K562 (cell line): ENCODE measurements around the gene POLR1D. TPM values are rescaled to one million over a fixed set of nuclear protein-coding genes. Genes with fewer than 3 reads are reported as not detected.

Source experiments
- ATAC-seq: fragments of 200-7000 bp; cut with Tn5 transposase; 3 replicates; pipeline ENCODE4 v1.9.1; 2020; ENCODE audit warnings: moderate library complexity
- BruUV-seq: library from RNA; stranded (reverse); fragments of 400-500 nt; replicated peaks from 2 replicates; lab custom pipeline; 2021; lab: Mats Ljungman, UMichigan
- CTCF ChIA-PET: fragments of 300-600 bp; formaldehyde crosslinking; extraction: SDS; loops from one replicate; lab custom pipeline; 2021; ENCODE audit warnings: low intra/inter-chr PET ratio; lab: Yijun Ruan, JAX
- POLR2A ChIA-PET: fragments of 300-600, 350-650 bp; sonication (Branson Sonifier 250); formaldehyde crosslinking; extraction: SDS; loops from one replicate; lab custom pipeline; 2021; ENCODE audit warnings: antibody characterized with exemption, inconsistent platforms; lab: Yijun Ruan, JAX
- DNase-seq, 4 experiments: peaks; one replicate each; pipeline versions ENCODE4 v3.0.0 to v3.0.0-alpha.2; 2011 to 2018; ENCODE audit warnings: low spot score in 3 of 4, mixed read lengths in 3 of 4; ENCODE audit errors: extremely low read depth in 1 of 4
- FAIRE-seq: peaks from 2 replicates; lab custom pipeline; 2011; peaks lifted over from hg19 to GRCh38; lab: Jason Lieb, UNC
- H2AFZ ChIP-seq: 2 replicates; pipeline ENCODE4 v1.6.0; 2011; ENCODE audit warnings: low read depth, low read length, control low read depth, inconsistent platforms
- H3K27ac ChIP-seq: fragments of 200-600 bp; 3 replicates; pipeline ENCODE4 v1.8.0; 2011; ENCODE audit warnings: low read depth, mild to moderate bottlenecking, control low read depth, inconsistent platforms, low read length, moderate library complexity, mixed read lengths; ENCODE audit errors: extremely low read depth
- H3K27me3 ChIP-seq, 2 experiments: fragments of 300-600 bp in 1 of 2; 2 replicates in 1 of 2; 3 replicates in 1 of 2; pipeline versions ENCODE4 v1.6.0 to v1.8.0; 2011; ENCODE audit warnings: inconsistent platforms in 2 of 2, low read length in 2 of 2, mild to moderate bottlenecking in 1 of 2, mixed read lengths in 1 of 2, moderate library complexity in 1 of 2; ENCODE audit not compliant: control insufficient read depth in 2 of 2, insufficient read depth in 2 of 2
- H3K36me3 ChIP-seq: fragments of 300-600 bp; 3 replicates; pipeline ENCODE4 v1.8.0; 2011; ENCODE audit warnings: mild to moderate bottlenecking, low read length, inconsistent platforms; ENCODE audit not compliant: control insufficient read depth, insufficient read depth
- H3K4me1 ChIP-seq, 2 experiments: fragments of 200-600 bp in 1 of 2; replicated peaks in 1 of 2; 2 replicates in 1 of 2; 3 replicates in 1 of 2; pipeline versions ENCODE4 v1.5.1 to v1.8.0; 2011; ENCODE audit warnings: inconsistent platforms in 2 of 2, low read length in 2 of 2, mild to moderate bottlenecking in 1 of 2, mixed read lengths in 1 of 2, moderate library complexity in 1 of 2; ENCODE audit not compliant: control insufficient read depth in 2 of 2, insufficient read depth in 2 of 2
- H3K4me2 ChIP-seq: 2 replicates; pipeline ENCODE4 v1.6.1; 2011; ENCODE audit warnings: low read length, control low read depth, inconsistent platforms, mixed read lengths; ENCODE audit not compliant: insufficient read depth
- H3K4me3 ChIP-seq: fragments of 200-600 bp; sonication (generic), shearing (Covaris generic); 2 replicates; pipeline ENCODE4 v1.5.1; 2016; ENCODE audit warnings: control low read depth, inconsistent platforms
- H3K79me2 ChIP-seq: fragments of 200-600 bp; 3 replicates; pipeline ENCODE4 v1.8.0; 2011; ENCODE audit warnings: low read length, inconsistent platforms; ENCODE audit not compliant: control insufficient read depth, insufficient read depth
- H3K9ac ChIP-seq, 2 experiments: 2 replicates each; pipeline versions ENCODE4 v1.6.0 to v1.6.1; 2011; ENCODE audit warnings: low read depth in 2 of 2, low read length in 2 of 2, control low read depth in 1 of 2, inconsistent platforms in 1 of 2, mild to moderate bottlenecking in 1 of 2, mixed read lengths in 1 of 2; ENCODE audit not compliant: insufficient read depth in 1 of 2
- H3K9me1 ChIP-seq: one replicate; pipeline ENCODE4 v1.6.0; 2011; ENCODE audit warnings: inconsistent platforms, mild to moderate bottlenecking, low read length, moderate library complexity; ENCODE audit not compliant: control insufficient read depth, insufficient read depth
- H3K9me3 ChIP-seq: replicated peaks from 2 replicates; pipeline ENCODE4 v1.5.1; 2011; ENCODE audit warnings: low read depth, low read length, inconsistent platforms; ENCODE audit not compliant: control insufficient read depth, insufficient read depth
- H4K20me1 ChIP-seq: replicated peaks from 2 replicates; pipeline ENCODE4 v1.6.1; 2011; ENCODE audit warnings: low read length, inconsistent platforms, mixed read lengths; ENCODE audit not compliant: control insufficient read depth, insufficient read depth
- CC2D1A ChIP-seq: fragments of 450-650 bp; IDR thresholded peaks from 2 replicates; pipeline ENCODE4 v1.6.1; 2017; ENCODE audit warnings: mild to moderate bottlenecking
- CHAMP1 ChIP-seq: fragments of 450-650 bp; IDR thresholded peaks from 2 replicates; pipeline ENCODE4 v1.6.1; 2016; ENCODE audit warnings: mild to moderate bottlenecking
- COPS2 ChIP-seq: fragments of 450-650 bp; conservative IDR thresholded peaks from 2 replicates; pipeline ENCODE4 v1.6.1; 2016; ENCODE audit warnings: mild to moderate bottlenecking, moderate library complexity
- HSF4 ChIP-seq: fragments of 250-450 bp; sonication (Bioruptor Pico); IDR thresholded peaks from 2 replicates; pipeline ENCODE4 v2.1.2; 2022; ENCODE audit warnings: mild to moderate bottlenecking, moderate library complexity, borderline replicate concordance
- NFATC3 ChIP-seq: fragments of 450-650 bp; IDR thresholded peaks from 2 replicates; pipeline ENCODE4 v1.6.1; 2017; ENCODE audit warnings: mild to moderate bottlenecking
- NFE2L1 ChIP-seq: fragments of 450-650 bp; IDR thresholded peaks from 2 replicates; pipeline ENCODE4 v1.6.1; 2016; ENCODE audit warnings: missing genetic modification characterization, low read depth, mild to moderate bottlenecking, missing compliant biosample characterization, moderate library complexity, borderline replicate concordance
- PTTG1 ChIP-seq: fragments of 450-650 bp; IDR thresholded peaks from 2 replicates; pipeline ENCODE4 v1.6.1; 2016; ENCODE audit warnings: low read depth, mild to moderate bottlenecking, missing genetic modification characterization, missing compliant biosample characterization
- PURB ChIP-seq: sonication (generic); formaldehyde crosslinking; IDR thresholded peaks from 2 replicates; pipeline ENCODE4 v1.9.0; 2021; ENCODE audit warnings: low read depth, mild to moderate bottlenecking, missing genetic modification reagents
- RBFOX2 ChIP-seq: fragments of 200-400 bp; formaldehyde crosslinking; IDR thresholded peaks from 2 replicates; pipeline ENCODE4 v1.6.1; 2017; ENCODE audit warnings: low read depth, mild to moderate bottlenecking, low read length, moderate library complexity
- RCOR1 ChIP-seq, 2 experiments: IDR thresholded peaks; 2 replicates each; pipeline ENCODE4 v1.6.1; 2012; ENCODE audit warnings: low read depth in 2 of 2, low read length in 2 of 2, borderline replicate concordance in 1 of 2, improper control_type of control experiment in 1 of 2
- SMARCB1 ChIP-seq: IDR thresholded peaks from 2 replicates; pipeline ENCODE4 v1.6.1; 2011; ENCODE audit warnings: improper control_type of control experiment, low read depth; ENCODE audit not compliant: insufficient read length
- SREBF1 ChIP-seq: fragments of 150-350 bp; IDR thresholded peaks from 2 replicates; pipeline ENCODE4 v1.6.1; 2014; ENCODE audit warnings: antibody characterized with exemption, low read depth, low read length, borderline replicate concordance
- STAT5A ChIP-seq: IDR thresholded peaks from 2 replicates; pipeline ENCODE4 v1.6.1; 2012; ENCODE audit warnings: low read length, inconsistent platforms, borderline replicate concordance
- ZNF408 ChIP-seq: fragments of 250-450 bp; sonication (Bioruptor Pico); IDR thresholded peaks from 2 replicates; pipeline ENCODE4 v1.4.0; 2020; ENCODE audit warnings: low read depth, mild to moderate bottlenecking, moderate library complexity
- ZNF717 ChIP-seq: fragments of 250-450 bp; sonication (Bioruptor Pico); IDR thresholded peaks from 2 replicates; pipeline ENCODE4 v1.5.0; 2021
- ZNF830 ChIP-seq: fragments of 250-450 bp; sonication (Bioruptor Pico); IDR thresholded peaks from 2 replicates; pipeline ENCODE4 v1.5.0; 2021; ENCODE audit warnings: mild to moderate bottlenecking
- WGBS: fragments of 100-300 bp; shearing (Covaris generic); methylation state at CpG from one replicate; pipeline ENCODE4 v1.1.6; 2016; ENCODE audit warnings: low coverage, mixed read lengths; ENCODE audit not compliant: insufficient coverage; ENCODE audit errors: missing lambda C conversion rate; 5-methylcytosine and 5-hydroxymethylcytosine counted together
- in situ Hi-C: fragments of 300-500 bp; cut with MboI; formaldehyde crosslinking; loops from 4 replicates; pipeline ENCODE4 v1.15.0; 2018; ENCODE audit warnings: inconsistent platforms, mixed read lengths
- intact Hi-C: fragments of 100-400 bp; cut with micrococcal nuclease; formaldehyde crosslinking; loops from 2 replicates; pipeline ENCODE4 v1.14.2; 2022
- polyA plus RNA-seq, 8 experiments: library from polyadenylated mRNA; depleted of rRNA in 4 of 8; stranded (reverse) in 5 of 8; unstranded in 3 of 8; fragments of >200 nt; fragmentation: Nextera tagmentation in 2 of 8; fragmentation: Illumina TruSeq in 1 of 8; extraction: Ambion mirVana in 2 of 8; extraction: Trizol in 1 of 8; gene quantifications; 2 replicates each; pipeline versions ENCODE4 v1.2.1 to v1.2.3, GENCODE V29; 2011 to 2014; ENCODE audit warnings: inconsistent platforms in 1 of 8, missing spikeins in 1 of 8
- total RNA-seq, 7 experiments: library from RNA; depleted of rRNA in 6 of 7; stranded (reverse); fragments of >200 nt in 6 of 7; fragmentation: Illumina TruSeq in 2 of 7; extraction: Trizol in 2 of 7; gene quantifications; 2 replicates each; pipeline versions ENCODE4 v1.2.1 to v1.2.3, GENCODE V29; 2011 to 2021; ENCODE audit warnings: low replicate concordance in 1 of 7
- TF ChIP-seq, protein P1 (sequence below): fragments of 450-650 bp; IDR thresholded peaks from 2 replicates; pipeline ENCODE4 v1.7.1; 2018; ENCODE audit warnings: mild to moderate bottlenecking, low read depth; ENCODE audit not compliant: partially characterized antibody

POLR1D gene
- total and polyA plus RNA-seq, 9 of the 15 experiments (the other 6 are each of a cell fraction or from before 2014, with no cell fraction given) = 107 to 188 (median 145) TPM

- TF ChIP-seq RBFOX2 = no peak
- TF ChIP-seq NFE2L1 (tag) = no peak
- TF ChIP-seq, all 486 proteins: peak for 0
Measured at GRCh38 chr13:27650312-27650711, 28.6 kb downstream of the POLR1D start (continued).

- WGBS = 81% methylated on average over 3 of the region's 3 CpGs
- H3K27me3 ChIP-seq = no peaks in the 10 kb centered on the region
- no peaks in the 10 kb centered on the region for H3K79me2 ChIP-seq
- ATAC-seq = no peak
- no peak overlapping the region for H3K9ac ChIP-seq
- in situ Hi-C loops (no loop called here), intact Hi-C loops (no loop called here)
- ChIA-PET POLR2A (interaction anchor here (1.1 kb wide), 1 partner anchor 11 kb away, joined by 3 read pairs; no protein-coding TSS in a partner anchor), CTCF (no interaction called here)
- H4K20me1 ChIP-seq = no peaks in the 10 kb centered on the region
- no peak for FAIRE-seq
- H3K4me3 ChIP-seq = no peak overlapping the region
- no peak for DNase-seq
- H3K4me2 ChIP-seq = no peak overlapping the region
- peaks cover 14% of the 10 kb centered on the region for H3K36me3 ChIP-seq
- H3K27ac ChIP-seq = no peak overlapping the region
- no peaks in the 10 kb centered on the region for H3K9me1 ChIP-seq
- no peaks in the 10 kb centered on the region for H3K9me3 ChIP-seq
- H2AFZ ChIP-seq = no peak overlapping the region
- no peaks in the 10 kb centered on the region for H3K4me1 ChIP-seq
- BruUV-seq = no TSS peak
- no peak for TF ChIP-seq NFATC3
- no peak for TF ChIP-seq SREBF1
- TF ChIP-seq COPS2 = no peak
- TF ChIP-seq, protein P1, sequence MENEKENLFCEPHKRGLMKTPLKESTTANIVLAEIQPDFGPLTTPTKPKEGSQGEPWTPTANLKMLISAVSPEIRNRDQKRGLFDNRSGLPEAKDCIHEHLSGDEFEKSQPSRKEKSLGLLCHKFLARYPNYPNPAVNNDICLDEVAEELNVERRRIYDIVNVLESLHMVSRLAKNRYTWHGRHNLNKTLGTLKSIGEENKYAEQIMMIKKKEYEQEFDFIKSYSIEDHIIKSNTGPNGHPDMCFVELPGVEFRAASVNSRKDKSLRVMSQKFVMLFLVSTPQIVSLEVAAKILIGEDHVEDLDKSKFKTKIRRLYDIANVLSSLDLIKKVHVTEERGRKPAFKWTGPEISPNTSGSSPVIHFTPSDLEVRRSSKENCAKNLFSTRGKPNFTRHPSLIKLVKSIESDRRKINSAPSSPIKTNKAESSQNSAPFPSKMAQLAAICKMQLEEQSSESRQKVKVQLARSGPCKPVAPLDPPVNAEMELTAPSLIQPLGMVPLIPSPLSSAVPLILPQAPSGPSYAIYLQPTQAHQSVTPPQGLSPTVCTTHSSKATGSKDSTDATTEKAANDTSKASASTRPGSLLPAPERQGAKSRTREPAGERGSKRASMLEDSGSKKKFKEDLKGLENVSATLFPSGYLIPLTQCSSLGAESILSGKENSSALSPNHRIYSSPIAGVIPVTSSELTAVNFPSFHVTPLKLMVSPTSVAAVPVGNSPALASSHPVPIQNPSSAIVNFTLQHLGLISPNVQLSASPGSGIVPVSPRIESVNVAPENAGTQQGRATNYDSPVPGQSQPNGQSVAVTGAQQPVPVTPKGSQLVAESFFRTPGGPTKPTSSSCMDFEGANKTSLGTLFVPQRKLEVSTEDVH = no peak
- no peak for TF ChIP-seq SMARCB1
- no peak for TF ChIP-seq ZNF717 (CRISPR knock-in tag)
- no peak for TF ChIP-seq PURB (CRISPR knock-in tag)
- TF ChIP-seq RCOR1 (IDR thresholded peaks at IDR 0.05; ENCODE audit: borderline replicate concordance in 1 of 2, low read depth in 2 of 2, low read length in 2 of 2) = no peak
- TF ChIP-seq ZNF830 (CRISPR knock-in tag) = no peak
- TF ChIP-seq ZNF408 = no peak
- TF ChIP-seq CC2D1A = no peak
- TF ChIP-seq STAT5A = no peak
- TF ChIP-seq CHAMP1 = no peak
- no peak for TF ChIP-seq HSF4
- TF ChIP-seq PTTG1 = no peak
Measured at GRCh38 chr13:27654059-27654458, 32.4 kb downstream of the POLR1D start.
